ENCODE results near the gene DHX36. TPM values are rescaled to one million over a fixed set of nuclear protein-coding genes. Genes with fewer than 3 reads are reported as not detected.

The DHX36 gene
- total RNA-seq, 4 donors from 2014 or later = 28.5 to 113 (median 50.0) TPM

DNA sequence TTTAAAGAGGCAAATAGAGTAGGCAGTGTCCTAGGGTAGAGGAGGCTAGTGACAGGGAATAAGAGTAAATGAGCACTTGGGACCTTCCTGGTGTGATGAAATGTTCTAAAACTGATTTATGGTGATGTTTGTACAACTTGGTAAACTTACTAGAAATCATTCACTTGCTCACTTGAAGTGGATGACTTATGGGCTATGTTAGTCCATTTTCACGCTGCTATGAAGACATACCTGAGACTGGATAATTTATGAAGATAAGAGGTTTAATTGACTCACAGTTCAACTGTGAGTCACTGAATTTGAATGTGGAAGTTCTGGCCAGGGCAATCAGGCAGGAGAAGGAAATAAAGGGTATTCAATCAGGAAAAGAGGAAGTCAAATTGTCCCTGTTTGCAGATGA lies 31.7 kb upstream of the DHX36 start:
- Histone ChIP-seq H3K36me3 (no peaks in the 10 kb centered on the region), H3K27ac (no peak overlapping the region), H3K4me3 (no peak overlapping the region), H3K4me1 (no peaks in the 10 kb centered on the region), H3K9me3 (no peaks in the 10 kb centered on the region), H3K27me3 (no peaks in the 10 kb centered on the region)
- WGBS, 2 donors (ENCODE audit: low coverage in 1 of 2) = 0 to 9% methylated on average over 1 of the region's 1 CpG
- TF ChIP-seq, protein P1, sequence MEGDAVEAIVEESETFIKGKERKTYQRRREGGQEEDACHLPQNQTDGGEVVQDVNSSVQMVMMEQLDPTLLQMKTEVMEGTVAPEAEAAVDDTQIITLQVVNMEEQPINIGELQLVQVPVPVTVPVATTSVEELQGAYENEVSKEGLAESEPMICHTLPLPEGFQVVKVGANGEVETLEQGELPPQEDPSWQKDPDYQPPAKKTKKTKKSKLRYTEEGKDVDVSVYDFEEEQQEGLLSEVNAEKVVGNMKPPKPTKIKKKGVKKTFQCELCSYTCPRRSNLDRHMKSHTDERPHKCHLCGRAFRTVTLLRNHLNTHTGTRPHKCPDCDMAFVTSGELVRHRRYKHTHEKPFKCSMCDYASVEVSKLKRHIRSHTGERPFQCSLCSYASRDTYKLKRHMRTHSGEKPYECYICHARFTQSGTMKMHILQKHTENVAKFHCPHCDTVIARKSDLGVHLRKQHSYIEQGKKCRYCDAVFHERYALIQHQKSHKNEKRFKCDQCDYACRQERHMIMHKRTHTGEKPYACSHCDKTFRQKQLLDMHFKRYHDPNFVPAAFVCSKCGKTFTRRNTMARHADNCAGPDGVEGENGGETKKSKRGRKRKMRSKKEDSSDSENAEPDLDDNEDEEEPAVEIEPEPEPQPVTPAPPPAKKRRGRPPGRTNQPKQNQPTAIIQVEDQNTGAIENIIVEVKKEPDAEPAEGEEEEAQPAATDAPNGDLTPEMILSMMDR (IDR thresholded peaks at IDR 0.05) = no peak
- TF ChIP-seq POLR2AphosphoS5 (IDR thresholded peaks at IDR 0.05) (no peak), EP300 (IDR thresholded peaks at IDR 0.05; ENCODE audit: low read depth) (no peak), POLR2A (IDR thresholded peaks at IDR 0.05) (no peak)
- intact Hi-C loops (cut with DNase I; ENCODE audit: low total_unique reads) (no loop called here), in situ Hi-C loops (cut with MboI; ENCODE audit: low pct_ligation_motif_present in 1 of 4, low pct_unique_long_range_greater_than_20kb in 1 of 4, low sequenced_read_pairs in 3 of 4) (no loop called here)
- DNase-seq = no peak

DNA sequence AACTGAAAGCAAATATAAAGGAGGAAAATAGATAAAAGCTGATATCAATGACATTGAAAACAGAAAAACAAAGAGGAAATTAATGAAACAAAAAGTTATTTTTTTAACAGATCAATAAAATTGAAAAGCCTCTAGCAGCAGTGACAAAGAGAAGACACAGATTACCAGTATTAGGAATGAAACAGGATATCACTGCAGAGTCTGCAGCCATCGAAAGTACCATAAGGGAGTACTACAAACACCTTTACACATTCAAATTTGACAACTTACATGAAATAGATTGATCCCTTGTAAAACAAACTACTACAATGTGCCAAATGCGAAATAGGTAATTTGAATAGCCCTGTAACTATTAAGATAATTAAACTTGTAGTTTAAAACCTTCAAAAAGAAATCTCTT lies 24.9 kb upstream of the DHX36 start:
- Histone ChIP-seq H3K4me3 (no peak overlapping the region), H3K27me3 (peaks cover 9% of the 10 kb centered on the region), H3K36me3 (no peaks in the 10 kb centered on the region), H3K9me3 (no peaks in the 10 kb centered on the region), H3K27ac (no peak overlapping the region), H3K4me1 (no peaks in the 10 kb centered on the region)
- TF ChIP-seq EP300 (IDR thresholded peaks at IDR 0.05; ENCODE audit: low read depth) (no peak), POLR2AphosphoS5 (IDR thresholded peaks at IDR 0.05) (no peak), POLR2A (IDR thresholded peaks at IDR 0.05) (no peak)
- TF ChIP-seq, protein P1 (IDR thresholded peaks at IDR 0.05) = no peak
- intact Hi-C loops (cut with DNase I; ENCODE audit: low total_unique reads) (no loop called here), in situ Hi-C loops (cut with MboI; ENCODE audit: low pct_ligation_motif_present in 1 of 4, low pct_unique_long_range_greater_than_20kb in 1 of 4, low sequenced_read_pairs in 3 of 4) (loop anchor here in 1 of 4 donors (25.0 kb wide), 1 partner anchor 1363 kb away; no protein-coding TSS in a partner anchor)
- DNase-seq = no peak
- WGBS, 2 donors (ENCODE audit: low coverage in 1 of 2) = 69 to 76% methylated on average over 2 of the region's 2 CpGs

DNA sequence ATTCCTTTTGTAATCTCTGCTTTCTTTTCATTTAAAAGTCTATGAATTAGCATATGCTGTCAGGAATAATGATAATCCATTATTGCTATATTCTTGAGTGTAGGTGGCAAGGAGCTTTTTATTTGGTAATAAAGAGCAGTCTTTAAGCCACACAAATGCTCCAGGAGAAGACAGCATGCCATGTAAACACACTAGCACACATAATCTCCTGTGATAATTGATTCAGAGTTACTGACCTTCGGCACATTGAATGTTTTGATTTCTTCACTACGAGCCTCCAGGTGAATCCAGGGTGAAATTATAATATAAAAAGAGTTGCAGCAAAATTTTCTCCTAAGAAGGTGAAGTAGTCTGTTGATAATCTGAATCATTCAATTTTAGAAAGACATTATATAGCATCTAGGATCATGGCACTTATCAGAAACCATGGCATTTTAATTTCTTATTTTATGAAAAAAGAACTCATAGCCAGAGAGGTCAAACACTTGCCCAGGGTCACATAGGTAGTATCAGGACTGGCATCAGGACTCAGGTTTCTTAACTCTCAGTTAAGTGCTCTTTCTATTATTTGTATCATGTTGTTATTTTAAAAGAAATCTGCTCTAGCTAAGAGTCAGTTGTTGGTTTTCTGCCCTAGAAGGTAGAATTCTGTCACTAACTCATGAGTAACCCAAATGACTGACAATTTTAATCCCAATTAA lies 21.3 kb upstream of the DHX36 start:
- Histone ChIP-seq H3K36me3 (no peaks in the 10 kb centered on the region), H3K4me3 (no peak overlapping the region), H3K27ac (no peak overlapping the region), H3K27me3 (peaks cover 9% of the 10 kb centered on the region), H3K4me1 (no peaks in the 10 kb centered on the region), H3K9me3 (no peaks in the 10 kb centered on the region)
- in situ Hi-C loops (cut with MboI; ENCODE audit: low pct_ligation_motif_present in 1 of 4, low pct_unique_long_range_greater_than_20kb in 1 of 4, low sequenced_read_pairs in 3 of 4) = loop anchor here in 1 of 4 donors (25.0 kb wide), 1 partner anchor 1367 kb away; no protein-coding TSS in a partner anchor
- intact Hi-C loops (cut with DNase I; ENCODE audit: low total_unique reads) = no loop called here
- WGBS, 2 donors (ENCODE audit: low coverage in 1 of 2) = 35 to 48% methylated on average over 2 of the region's 2 CpGs
- no peak for DNase-seq
- TF ChIP-seq EP300 (IDR thresholded peaks at IDR 0.05; ENCODE audit: low read depth) (no peak), POLR2AphosphoS5 (IDR thresholded peaks at IDR 0.05) (no peak), POLR2A (IDR thresholded peaks at IDR 0.05) (no peak)
- TF ChIP-seq, protein P1 (IDR thresholded peaks at IDR 0.05) = no peak

DNA sequence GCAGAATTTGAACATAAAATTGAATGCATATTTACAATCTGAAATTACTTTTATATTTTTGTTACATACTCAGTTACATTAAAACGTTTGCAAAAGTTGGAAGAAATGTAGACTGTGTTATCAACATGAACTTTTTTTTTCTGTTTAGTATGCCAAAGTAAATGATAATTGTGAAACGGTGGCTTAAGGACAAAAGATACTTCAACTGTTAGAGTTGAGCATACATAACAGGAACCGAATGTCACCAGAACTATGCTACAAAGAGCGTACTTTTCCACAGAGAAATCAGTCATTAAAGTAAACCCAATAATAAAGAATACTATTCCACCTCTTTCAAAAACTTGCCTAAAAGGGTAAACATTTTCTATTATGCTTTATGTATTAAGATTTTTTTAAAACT lies 14.3 kb upstream of the DHX36 start:
- 61 to 69% methylated on average over 4 of the region's 4 CpGs for WGBS, 2 donors (ENCODE audit: low coverage in 1 of 2)
- in situ Hi-C loops (cut with MboI; ENCODE audit: low pct_ligation_motif_present in 1 of 4, low pct_unique_long_range_greater_than_20kb in 1 of 4, low sequenced_read_pairs in 3 of 4) (loop anchor here in 1 of 4 donors (25.0 kb wide), 1 partner anchor 1374 kb away; no protein-coding TSS in a partner anchor), intact Hi-C loops (cut with DNase I; ENCODE audit: low total_unique reads) (loop anchor here (5.0 kb wide), 1 partner anchor 1144 kb away; no protein-coding TSS in a partner anchor)
- H3K9me3 ChIP-seq = no peaks in the 10 kb centered on the region
- H3K4me1 ChIP-seq = no peaks in the 10 kb centered on the region
- H3K27me3 ChIP-seq = no peaks in the 10 kb centered on the region
- no peak overlapping the region for H3K27ac ChIP-seq
- H3K36me3 ChIP-seq = no peaks in the 10 kb centered on the region
- DNase-seq = no peak
- TF ChIP-seq, protein P1 (IDR thresholded peaks at IDR 0.05) = no peak
- TF ChIP-seq POLR2AphosphoS5 (IDR thresholded peaks at IDR 0.05) (no peak), POLR2A (IDR thresholded peaks at IDR 0.05) (no peak), EP300 (IDR thresholded peaks at IDR 0.05; ENCODE audit: low read depth) (no peak)
- no peak overlapping the region for H3K4me3 ChIP-seq
